GM23338 (cell line): Measurements from ENCODE around the gene AZIN2. TPM values are rescaled to one million over a fixed set of nuclear protein-coding genes. Genes with fewer than 3 reads are reported as not detected.
"Not testable (repeated sequence)": the region's sequence is repeated elsewhere in the genome, so short reads cannot be mapped to it uniquely, and the experiment has no call there.

ENCODE experiments used
- ATAC-seq: fragments of 200-7000 bp; cut with Tn5 transposase; 3 replicates; pipeline ENCODE4 v1.9.1; 2020
- DNase-seq: peaks from one replicate; pipeline ENCODE4 v3.0.0-alpha.2; 2015; ENCODE audit warnings: low spot score
- H2AFZ ChIP-seq: fragments of 200-600 bp; sonication (generic); 2 replicates; pipeline ENCODE4 v1.8.0; 2016; ENCODE audit warnings: antibody characterized with exemption, mild to moderate bottlenecking, moderate library complexity
- H3F3A ChIP-seq: fragments of 200-600 bp; sonication (generic); replicated peaks from 2 replicates; pipeline ENCODE4 v1.8.0; 2017; ENCODE audit warnings: antibody characterized with exemption, mixed run types, low read depth
- H3K27ac ChIP-seq: fragments of 200-600 bp; sonication (generic); 2 replicates; pipeline ENCODE4 v1.6.1; 2016; ENCODE audit warnings: low read depth
- H3K27me3 ChIP-seq: fragments of 200-600 bp; sonication (generic); 2 replicates; pipeline ENCODE4 v1.8.0; 2016; ENCODE audit warnings: mild to moderate bottlenecking, mixed run types, moderate library complexity; ENCODE audit not compliant: insufficient read depth
- H3K36me3 ChIP-seq: fragments of 200-600 bp; sonication (generic); 2 replicates; pipeline ENCODE4 v1.8.0; 2016; ENCODE audit warnings: mild to moderate bottlenecking; ENCODE audit not compliant: insufficient read depth
- H3K4me1 ChIP-seq: fragments of 200-600 bp; sonication (generic); 2 replicates; pipeline ENCODE4 v1.8.0; 2016; ENCODE audit warnings: mild to moderate bottlenecking, moderate library complexity; ENCODE audit not compliant: insufficient read depth
- H3K4me2 ChIP-seq: fragments of 200-600 bp; sonication (generic); 2 replicates; pipeline ENCODE4 v1.7.1; 2017; ENCODE audit warnings: mixed run types
- H3K4me3 ChIP-seq: fragments of 200-600 bp; sonication (generic); 2 replicates; pipeline ENCODE4 v1.6.1; 2016; ENCODE audit warnings: mixed run types
- H3K79me2 ChIP-seq: fragments of 200-600 bp; sonication (generic); replicated peaks from 2 replicates; pipeline ENCODE4 v1.8.0; 2017; ENCODE audit warnings: mild to moderate bottlenecking; ENCODE audit not compliant: insufficient read depth
- H3K9me2 ChIP-seq: fragments of 200-600 bp; sonication (generic); 2 replicates; pipeline ENCODE4 v1.8.0; 2017; ENCODE audit not compliant: insufficient read depth
- H4K20me1 ChIP-seq: fragments of 200-600 bp; sonication (generic); replicated peaks from 2 replicates; pipeline ENCODE4 v1.8.0; 2017; ENCODE audit warnings: mild to moderate bottlenecking; ENCODE audit not compliant: insufficient read depth
- H3K27ac Mint-ChIP-seq: 2 replicates; pipeline ENCODE4 v1.8.0; 2020; ENCODE audit warnings: inconsistent platforms, mild to moderate bottlenecking, moderate library complexity, mixed read lengths
- H3K27me3 Mint-ChIP-seq: 3 replicates; pipeline ENCODE4 v1.8.0; 2022; ENCODE audit warnings: low read depth, mild to moderate bottlenecking, moderate library complexity, mixed read lengths, inconsistent platforms; ENCODE audit not compliant: insufficient read depth, poor library complexity
- H3K36me3 Mint-ChIP-seq: 3 replicates; pipeline ENCODE4 v1.8.0; 2021; ENCODE audit warnings: low read depth, mild to moderate bottlenecking, inconsistent platforms, moderate library complexity, mixed read lengths
- H3K4me1 Mint-ChIP-seq: 3 replicates; pipeline ENCODE4 v1.8.0; 2020; ENCODE audit warnings: mild to moderate bottlenecking, inconsistent platforms, mixed read lengths
- H3K4me3 Mint-ChIP-seq: 3 replicates; pipeline ENCODE4 v1.8.0; 2021; ENCODE audit warnings: moderate library complexity, mild to moderate bottlenecking, inconsistent platforms, mixed read lengths
- H3K9me3 Mint-ChIP-seq: 3 replicates; pipeline ENCODE4 v1.8.0; 2020; ENCODE audit warnings: moderate library complexity, mild to moderate bottlenecking, inconsistent platforms, mixed read lengths
- CTCF ChIP-seq, 2 experiments: fragments of 200-600 bp in 1 of 2; sonication (generic) in 1 of 2; conservative IDR thresholded peaks; 2 replicates each; pipeline versions ENCODE4 v1.5.1 to v1.6.1; 2016 to 2017; ENCODE audit warnings: antibody characterized with exemption in 2 of 2, low read depth in 2 of 2, mild to moderate bottlenecking in 2 of 2, moderate library complexity in 1 of 2
- ETS1 ChIP-seq: IDR thresholded peaks from 2 replicates; pipeline ENCODE4 v1.6.1; 2016; ENCODE audit warnings: antibody characterized with exemption
- EZH2phosphoT487 ChIP-seq: fragments of 200-600 bp; sonication (generic); IDR thresholded peaks from one replicate; pipeline ENCODE4 v1.8.1; 2018; ENCODE audit warnings: antibody characterized with exemption; ENCODE audit not compliant: unreplicated experiment
- JUNB ChIP-seq: IDR thresholded peaks from one replicate; pipeline ENCODE4 v1.6.1; 2016; ENCODE audit warnings: antibody characterized with exemption; ENCODE audit not compliant: unreplicated experiment
- NANOG ChIP-seq: IDR thresholded peaks from 2 replicates; pipeline ENCODE4 v1.6.1; 2016; ENCODE audit warnings: antibody characterized with exemption, borderline replicate concordance
- POLR2AphosphoS5 ChIP-seq: IDR thresholded peaks from 2 replicates; pipeline ENCODE4 v1.6.1; 2016; ENCODE audit warnings: antibody characterized with exemption, low read depth
- REST ChIP-seq: IDR thresholded peaks from one replicate; pipeline ENCODE4 v1.6.1; 2018; ENCODE audit warnings: antibody characterized with exemption; ENCODE audit not compliant: unreplicated experiment
- ZNF114 ChIP-seq: fragments of 250-450 bp; sonication (Bioruptor Pico); IDR thresholded peaks from 2 replicates; pipeline ENCODE4 v1.5.0; 2020; ENCODE audit warnings: mild to moderate bottlenecking, moderate library complexity
- ZNF331 ChIP-seq: fragments of 250-450 bp; sonication (Bioruptor Pico); IDR thresholded peaks from 2 replicates; pipeline ENCODE4 v1.5.0; 2020; ENCODE audit warnings: low read depth, mild to moderate bottlenecking, moderate library complexity
- ZNF462 ChIP-seq: fragments of 250-450 bp; sonication (Bioruptor Pico); IDR thresholded peaks from 2 replicates; pipeline ENCODE4 v1.5.0; 2020; ENCODE audit warnings: mild to moderate bottlenecking, moderate library complexity
- polyA plus RNA-seq: library from polyadenylated mRNA; unstranded; fragments of >200 nt; fragmentation: Nextera tagmentation; extraction: Ambion mirVana; gene quantifications from 2 replicates; pipeline ENCODE4 v1.2.1, GENCODE V29; 2016
- total RNA-seq: library from RNA; depleted of rRNA; stranded (reverse); fragments of >200 nt; shearing (Covaris generic); gene quantifications from 2 replicates; pipeline ENCODE4 v1.2.3, GENCODE V29; 2014

The AZIN2 gene
- total and polyA plus RNA-seq, 2 experiments from 2014 or later: 0.37 to 1.2 TPM

- not testable (repeated sequence) for ATAC-seq, H3K4me2 ChIP-seq, H3F3A ChIP-seq, H3K27me3 ChIP-seq, H3K27ac ChIP-seq, H3K27me3 Mint-ChIP-seq, H3K9me2 ChIP-seq, H3K4me1 Mint-ChIP-seq, H3K4me1 ChIP-seq, H3K27ac Mint-ChIP-seq, H4K20me1 ChIP-seq, H3K79me2 ChIP-seq, H3K4me3 Mint-ChIP-seq, H3K4me3 ChIP-seq, H2AFZ ChIP-seq, H3K36me3 ChIP-seq
- peaks cover 57% of the 10 kb centered on the region for H3K9me3 Mint-ChIP-seq
- peaks cover 32% of the 10 kb centered on the region for H3K36me3 Mint-ChIP-seq
- peak; percentile 32 for DNase-seq
Observed at GRCh38 chr1:33064284-33064683, 16.7 kb upstream of the AZIN2 start.

- Mint-ChIP-seq H3K4me1 (no peaks in the 10 kb centered on the region), H3K27me3 (peaks cover 6% of the 10 kb centered on the region), H3K4me3 (no peak overlapping the region), H3K9me3 (peaks cover 53% of the 10 kb centered on the region), H3K27ac (no peak overlapping the region), H3K36me3 (peaks cover 32% of the 10 kb centered on the region)
- Histone ChIP-seq H3K27ac (no peak overlapping the region), H3K4me2 (no peak overlapping the region), H3K36me3 (no peaks in the 10 kb centered on the region; the same call in 1 of the 2 replicates), H3K4me3 (no peak overlapping the region), H4K20me1 (no peaks in the 10 kb centered on the region), H3F3A (no peaks in the 10 kb centered on the region), H2AFZ (no peak overlapping the region), H3K9me2 (no peaks in the 10 kb centered on the region), H3K79me2 (no peaks in the 10 kb centered on the region), H3K27me3 (no peaks in the 10 kb centered on the region), H3K4me1 (no peaks in the 10 kb centered on the region)
- DNase-seq: no peak
- no peak for ATAC-seq
- TF ChIP-seq ETS1: no peak
- TF ChIP-seq NANOG: no peak
- TF ChIP-seq ZNF114 (CRISPR knock-in tag): no peak
- no peak for TF ChIP-seq EZH2phosphoT487
- no peak for TF ChIP-seq ZNF462 (CRISPR knock-in tag)
- TF ChIP-seq POLR2AphosphoS5: no peak
- no peak for TF ChIP-seq ZNF331 (CRISPR knock-in tag)
- TF ChIP-seq CTCF (conservative IDR thresholded peaks at IDR 0.05; ENCODE audit: low read depth in 2 of 2): no peak
- TF ChIP-seq JUNB: no peak
- TF ChIP-seq REST: no peak
Observed at GRCh38 chr1:33065301-33065700, 15.7 kb upstream of the AZIN2 start.
